ENCODE measurements around the gene DIAPH1. TPM values are rescaled to one million over a fixed set of nuclear protein-coding genes. Genes with fewer than 3 reads are reported as not detected.

DIAPH1 gene
- total and polyA plus RNA-seq, 11 donors: 29.9 to 137 (median 61.5) TPM

DNA sequence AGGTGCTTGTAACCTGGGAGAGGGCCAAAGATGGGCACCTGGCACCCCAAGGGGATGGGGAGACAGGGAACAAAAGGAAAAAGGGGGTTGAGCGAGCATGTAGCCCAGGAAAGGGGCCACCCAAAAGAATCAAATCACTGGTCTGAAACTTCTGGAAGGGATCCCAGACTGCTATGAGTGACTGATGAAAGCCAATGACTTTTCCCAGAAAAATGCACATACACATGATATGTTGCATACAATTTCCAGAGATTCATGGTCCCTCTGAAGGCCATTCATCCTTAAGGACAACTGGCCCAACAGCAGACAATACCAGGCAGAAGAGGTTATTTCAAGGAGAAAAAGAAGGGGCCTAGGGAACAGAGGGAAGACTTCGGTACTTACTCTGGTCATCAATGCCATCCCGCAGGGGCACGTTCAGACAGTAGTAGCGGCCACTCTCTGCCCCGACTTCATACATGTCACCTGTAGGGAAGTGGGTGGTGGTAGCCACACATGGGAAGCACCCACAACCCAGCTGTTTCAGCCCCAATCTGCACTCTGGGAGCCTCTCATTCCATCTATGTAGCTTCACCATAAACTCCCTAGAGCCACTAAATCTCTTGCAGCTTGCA lies 9.5 kb upstream of the DIAPH1 start:
- H3K36me3 ChIP-seq: peaks cover 0 to 100% (median 80%) of the 10 kb centered on the region in 9 donors
- intact Hi-C loops (cut with DNase I): loop anchor here in 1 of 10 donors (10.0 kb wide), 1 partner anchor 53 kb away; no protein-coding TSS in a partner anchor

DNA sequence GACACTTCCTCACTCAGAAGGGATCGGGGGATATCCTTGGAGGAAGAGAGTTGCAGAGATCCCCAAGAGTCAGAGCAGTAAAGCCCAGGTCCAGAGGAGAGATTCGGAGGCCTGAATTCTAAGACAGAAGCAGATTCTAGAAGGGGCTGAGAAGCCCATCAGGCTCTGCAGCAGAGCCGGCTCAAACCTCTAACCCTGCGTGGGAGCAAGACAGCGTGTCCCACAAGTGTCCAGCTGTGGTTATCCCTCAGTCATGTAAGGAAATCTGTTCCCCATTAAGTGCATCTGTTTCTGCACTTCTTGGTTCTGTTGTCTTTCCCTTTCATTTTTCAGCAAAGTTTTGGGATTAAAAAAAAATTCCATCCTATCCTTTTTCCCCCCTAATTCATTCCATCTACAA lies 4.8 kb upstream of the DIAPH1 start:
- no peaks in the 10 kb centered on the region for H3K9me3 ChIP-seq
- peaks cover 0 to 90% (median 83%) of the 10 kb centered on the region in 9 donors for H3K36me3 ChIP-seq
- peak overlapping the region in 1 of 12 donors; percentile 72 for H3K27ac ChIP-seq
- 81 to 91% (median 88%) methylated on average over 5 of the region's 5 CpGs for WGBS, 4 donors
- DNase-seq (no peak), ATAC-seq (no peak)
- peaks cover 0 to 25% (median 2%) of the 10 kb centered on the region in 12 donors for H3K4me1 ChIP-seq
- H3K4me3 ChIP-seq: no peak overlapping the region
- no peak for TF ChIP-seq POLR2A (IDR thresholded peaks at IDR 0.05)
- TF ChIP-seq, protein P1, sequence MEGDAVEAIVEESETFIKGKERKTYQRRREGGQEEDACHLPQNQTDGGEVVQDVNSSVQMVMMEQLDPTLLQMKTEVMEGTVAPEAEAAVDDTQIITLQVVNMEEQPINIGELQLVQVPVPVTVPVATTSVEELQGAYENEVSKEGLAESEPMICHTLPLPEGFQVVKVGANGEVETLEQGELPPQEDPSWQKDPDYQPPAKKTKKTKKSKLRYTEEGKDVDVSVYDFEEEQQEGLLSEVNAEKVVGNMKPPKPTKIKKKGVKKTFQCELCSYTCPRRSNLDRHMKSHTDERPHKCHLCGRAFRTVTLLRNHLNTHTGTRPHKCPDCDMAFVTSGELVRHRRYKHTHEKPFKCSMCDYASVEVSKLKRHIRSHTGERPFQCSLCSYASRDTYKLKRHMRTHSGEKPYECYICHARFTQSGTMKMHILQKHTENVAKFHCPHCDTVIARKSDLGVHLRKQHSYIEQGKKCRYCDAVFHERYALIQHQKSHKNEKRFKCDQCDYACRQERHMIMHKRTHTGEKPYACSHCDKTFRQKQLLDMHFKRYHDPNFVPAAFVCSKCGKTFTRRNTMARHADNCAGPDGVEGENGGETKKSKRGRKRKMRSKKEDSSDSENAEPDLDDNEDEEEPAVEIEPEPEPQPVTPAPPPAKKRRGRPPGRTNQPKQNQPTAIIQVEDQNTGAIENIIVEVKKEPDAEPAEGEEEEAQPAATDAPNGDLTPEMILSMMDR (IDR thresholded peaks at IDR 0.05): no peak
- intact Hi-C loops (cut with DNase I): loop anchor here in 2 of 10 donors (5.0 to 10.0 kb wide), 2 partner anchors 41 to 49 kb away; no protein-coding TSS in a partner anchor
- H3K27me3 ChIP-seq: no peaks in the 10 kb centered on the region

More for the DNA sequence above, 9.5 kb upstream of the DIAPH1 start:
- Histone ChIP-seq H3K4me1 (peaks cover 0 to 16% (median 0%) of the 10 kb centered on the region in 12 donors), H3K27me3 (no peaks in the 10 kb centered on the region), H3K27ac (no peak overlapping the region), H3K9me3 (no peaks in the 10 kb centered on the region), H3K4me3 (no peak overlapping the region)
- no peak for TF ChIP-seq POLR2A (IDR thresholded peaks at IDR 0.05)
- TF ChIP-seq, protein P1 (IDR thresholded peaks at IDR 0.05): no peak
- DNase-seq (no peak), ATAC-seq (no peak)
- 95 to 99% (median 96%) methylated on average over 6 of the region's 6 CpGs for WGBS, 4 donors

DNA sequence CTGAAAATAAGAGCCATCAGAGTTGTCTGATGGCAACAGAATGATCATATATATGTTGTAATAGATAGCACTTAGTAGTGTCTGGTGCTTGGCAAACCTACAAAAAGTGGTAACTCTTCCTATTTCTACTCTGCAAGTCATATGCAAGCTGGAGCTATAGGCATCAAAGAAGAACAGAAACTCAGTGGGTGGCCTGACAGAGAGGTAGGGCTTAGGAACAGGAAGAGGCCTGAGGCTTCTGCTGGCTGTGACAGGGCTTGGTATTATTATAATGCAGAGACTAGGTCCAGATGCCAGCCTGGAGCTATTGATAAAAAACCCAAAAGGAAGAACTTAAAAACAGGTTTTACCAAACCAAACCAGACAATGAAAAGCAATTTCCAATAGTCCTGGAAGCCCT lies 4.4 kb upstream of the DIAPH1 start:
- no peak for TF ChIP-seq POLR2A (IDR thresholded peaks at IDR 0.05)
- Histone ChIP-seq H3K9me3 (no peaks in the 10 kb centered on the region), H3K4me1 (peaks cover 0 to 25% (median 2%) of the 10 kb centered on the region in 12 donors), H3K4me3 (no peak overlapping the region), H3K27me3 (no peaks in the 10 kb centered on the region), H3K36me3 (peaks cover 0 to 86% (median 79%) of the 10 kb centered on the region in 9 donors), H3K27ac (peak overlapping the region in 1 of 12 donors; percentile 72)
- ATAC-seq (no peak), DNase-seq (no peak)
- intact Hi-C loops (cut with DNase I): loop anchor here in 2 of 10 donors (5.0 to 10.0 kb wide), 2 partner anchors 41 to 48 kb away; no protein-coding TSS in a partner anchor

DNA sequence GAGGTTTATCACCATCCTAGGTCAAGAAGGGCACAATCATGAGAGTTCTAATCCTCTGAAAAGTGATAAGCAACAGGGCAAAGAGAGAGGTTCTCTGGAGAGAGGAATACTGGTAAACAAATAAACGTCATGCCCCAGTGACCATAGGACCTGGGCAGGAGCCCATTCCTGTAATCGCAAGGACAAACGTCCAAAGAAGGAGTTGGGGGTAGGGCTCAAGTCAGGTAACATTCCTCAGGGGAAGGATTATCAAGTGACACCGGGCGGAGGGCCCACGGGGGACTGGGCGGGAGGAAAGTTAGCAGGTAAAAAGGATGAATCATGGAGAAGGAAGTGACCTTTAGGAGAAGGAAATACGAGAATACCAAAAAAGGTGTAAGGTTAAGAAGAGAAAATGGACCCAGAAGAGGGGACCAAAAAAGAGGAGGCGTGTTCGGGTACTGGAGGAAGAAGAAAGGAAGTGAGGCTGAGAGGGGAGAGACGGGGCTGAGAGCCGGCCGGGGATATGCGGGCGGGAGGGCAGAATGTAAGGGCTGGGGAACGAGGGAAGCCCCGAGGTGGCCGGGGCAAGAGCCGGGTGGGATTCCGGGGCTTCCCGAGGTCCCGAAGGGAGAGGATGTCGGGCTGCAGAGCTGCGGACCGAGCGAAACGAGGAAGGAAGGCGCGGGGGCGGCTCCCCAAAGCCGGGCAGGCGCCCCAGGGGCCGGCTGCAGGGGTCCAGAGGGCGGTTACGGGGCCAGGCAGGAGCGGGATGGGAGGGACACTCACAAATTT lies 583 bp downstream of the DIAPH1 start:
- intact Hi-C loops (cut with DNase I): loop anchor here in 2 of 10 donors (2.0 kb wide), 1 partner anchor 25 kb away; no protein-coding TSS in a partner anchor
- peak overlapping the region; percentile 75 to 99 (median 96) for H3K27ac ChIP-seq
- no peaks in the 10 kb centered on the region for H3K27me3 ChIP-seq
- H3K9me3 ChIP-seq: no peaks in the 10 kb centered on the region
- peaks cover 0 to 65% (median 33%) of the 10 kb centered on the region in 12 donors for H3K4me1 ChIP-seq
- H3K4me3 ChIP-seq: peak overlapping the region; percentile 73 to 99 (median 96)
- TF ChIP-seq, protein P1 (IDR thresholded peaks at IDR 0.05): no peak
- TF ChIP-seq POLR2A (IDR thresholded peaks at IDR 0.05): no peak
- ATAC-seq: peak; percentile 30 to 49 (median 45)
- DNase-seq: peak; percentile 44 to 73 (median 54)
- peaks cover 0 to 37% (median 31%) of the 10 kb centered on the region in 9 donors for H3K36me3 ChIP-seq
- WGBS, 4 donors: 0 to 2% (median 1%) methylated on average over 36 of the region's 36 CpGs
